ENCODE results near the gene MZT2A. TPM values are rescaled to one million over a fixed set of nuclear protein-coding genes. Genes with fewer than 3 reads are reported as not detected.
A peak's percentile ranks its signal among the peaks of the same experiment; 100 is the strongest.
"Not testable (repeated sequence)": the region's sequence is repeated elsewhere in the genome, so short reads cannot be mapped to it uniquely, and the experiment has no call there.

Gene MZT2A
- total RNA-seq, 1 experiment from 2014 or later, result 69.3 TPM

DNA sequence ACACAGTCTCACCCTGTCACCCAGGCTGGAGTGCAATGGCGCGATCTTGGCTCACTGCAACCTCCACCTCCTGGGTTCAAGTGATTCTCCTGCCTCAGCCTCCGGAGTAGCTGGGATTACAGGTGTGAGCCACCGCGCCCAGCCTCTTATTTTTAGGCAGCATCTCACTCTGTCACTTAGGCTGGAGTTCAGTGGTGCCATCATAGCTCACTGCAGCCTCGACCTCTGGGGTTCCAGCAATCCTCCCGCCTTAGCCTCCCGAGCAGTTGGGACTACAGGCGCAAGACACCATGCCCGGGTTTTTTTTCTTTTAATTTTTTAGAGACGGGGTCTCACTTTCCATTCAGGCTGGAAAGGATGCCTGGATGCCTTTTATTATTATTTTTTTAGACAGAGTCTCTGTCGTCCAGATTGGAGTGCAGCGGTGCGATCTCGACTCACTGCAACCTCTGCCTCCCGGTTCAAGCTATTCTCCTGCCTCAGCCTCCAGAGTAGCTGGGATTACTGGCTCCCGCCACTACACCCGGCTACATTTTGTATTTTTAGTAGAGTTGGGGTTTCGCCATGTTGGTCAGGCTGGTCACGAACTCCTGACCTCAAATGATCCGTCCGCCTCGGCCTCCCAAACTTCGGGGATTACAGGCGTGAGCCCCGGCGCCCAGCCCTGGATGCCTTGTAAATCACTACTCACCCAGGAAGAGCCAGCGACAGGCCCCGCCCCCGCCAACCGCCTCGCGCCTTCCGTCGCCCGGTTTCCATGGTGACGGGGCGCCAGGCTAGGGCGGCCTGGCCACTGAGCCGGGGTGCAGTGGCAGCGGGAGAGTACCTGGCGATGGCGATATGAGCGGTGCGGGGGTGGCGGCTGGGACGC, 35.2 kb upstream of the MZT2A start, which contains the start of gene CCDC74A:
CCDC74A (plus strand) TSS at position 758 of the 871 bp plus-strand sequence; CDS start at position 841, 83 bp downstream.
- not testable (repeated sequence) for H3K36me3 ChIP-seq

DNA sequence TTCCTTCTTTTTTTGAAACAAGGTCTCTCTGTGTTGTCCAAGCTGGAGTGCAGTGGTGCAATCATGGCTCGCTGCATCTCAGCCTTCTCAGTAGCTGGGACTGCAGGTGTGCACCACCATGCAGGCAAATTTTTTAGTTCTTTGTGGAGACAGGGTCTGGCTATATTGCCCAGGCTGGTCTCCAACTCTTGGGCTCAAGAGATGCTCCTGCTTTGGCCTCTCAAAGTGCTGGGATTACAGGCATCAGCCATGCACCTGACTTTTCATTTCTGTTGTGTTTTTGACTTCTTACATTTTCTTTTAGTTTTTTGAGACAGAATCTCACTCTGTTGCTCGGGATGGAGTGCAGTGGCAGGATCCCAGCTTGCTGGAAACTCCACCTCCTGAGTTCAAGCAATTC, 33.1 kb upstream of the MZT2A start:
- H3K27me3 ChIP-seq; H3K9me3 ChIP-seq (replicated peaks); H3K4me1 ChIP-seq; H3K4me3 ChIP-seq; H3K27ac ChIP-seq; DNase-seq; H3K36me3 ChIP-seq: not testable (repeated sequence)

More for the DNA sequence above, 35.2 kb upstream of the MZT2A start, which contains the start of gene CCDC74A:
- H3K9me3 ChIP-seq (replicated peaks); H3K27me3 ChIP-seq; H3K4me3 ChIP-seq; H3K27ac ChIP-seq; H3K4me1 ChIP-seq: not testable (repeated sequence)
- DNase-seq, result peak; percentile 14 to 19

DNA sequence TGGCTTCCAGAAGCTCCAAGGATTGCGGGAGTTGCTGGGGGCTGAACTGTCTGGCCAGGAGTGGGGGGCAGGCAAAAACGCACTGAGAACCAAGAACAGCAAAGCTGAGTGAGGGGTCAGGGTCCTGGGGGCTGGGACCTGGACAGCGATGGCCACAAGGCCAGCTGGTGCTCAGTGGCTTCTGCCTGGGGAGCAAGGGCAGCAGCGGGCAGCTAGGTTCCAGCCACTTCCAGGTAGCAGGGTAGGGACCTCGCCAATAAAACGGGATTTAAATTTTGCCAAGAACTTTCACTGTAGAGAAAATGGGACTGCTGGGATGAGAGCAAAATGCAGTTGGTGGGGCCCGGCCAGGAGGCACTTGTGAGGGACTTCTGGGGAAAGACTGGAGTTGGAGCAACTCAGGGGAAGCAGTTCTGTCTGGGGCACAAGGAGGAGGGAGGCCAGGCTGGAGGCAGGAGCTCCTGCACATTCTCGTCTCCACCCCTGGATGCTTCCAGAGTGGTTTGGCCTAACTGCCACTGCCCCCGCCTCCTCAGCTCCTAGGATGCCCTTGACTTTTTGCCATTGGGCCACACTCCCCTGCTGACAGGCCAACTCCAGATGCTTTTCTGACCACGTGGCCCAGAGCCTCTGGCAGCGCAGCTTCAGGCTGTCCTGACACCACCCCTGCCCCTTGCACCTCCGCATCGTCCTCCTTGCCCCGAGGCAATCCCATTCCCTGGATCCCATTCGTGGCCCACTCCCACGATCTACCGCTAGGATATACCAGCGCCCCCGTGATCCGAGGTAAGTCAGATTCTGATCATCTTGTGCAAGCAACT, 30.0 kb upstream of the MZT2A start:
- Histone ChIP-seq H3K9me3 (replicated peaks) (no peaks in the 10 kb centered on the region), H3K4me1 (no peaks in the 10 kb centered on the region), H3K27ac (no peak overlapping the region), H3K4me3 (no peak overlapping the region), H3K36me3 (no peaks in the 10 kb centered on the region), H3K27me3 (no peaks in the 10 kb centered on the region)
- no peak for DNase-seq

DNA sequence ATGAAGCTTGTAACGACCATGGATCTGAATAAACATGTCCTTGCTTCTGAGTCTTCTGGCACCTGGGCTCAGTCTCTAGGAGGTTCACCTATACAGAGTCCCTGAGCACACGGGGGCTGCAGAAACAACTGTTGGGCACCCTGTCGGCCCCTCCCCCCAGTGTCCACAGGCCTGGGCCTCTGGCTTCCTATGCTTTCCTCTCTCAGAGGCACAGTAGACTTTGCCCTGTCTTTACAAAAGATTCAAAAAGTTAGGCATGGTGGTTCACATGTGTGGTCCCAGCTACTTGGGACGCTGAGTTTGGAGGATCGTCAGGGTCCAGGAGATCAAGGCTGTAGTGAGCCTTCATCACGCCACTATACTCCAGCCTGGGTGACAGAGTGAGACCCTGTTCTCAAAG, 29.3 kb upstream of the MZT2A start:
- not testable (repeated sequence) for DNase-seq; H3K9me3 ChIP-seq (replicated peaks); H3K27me3 ChIP-seq; H3K27ac ChIP-seq; H3K4me3 ChIP-seq; H3K4me1 ChIP-seq; H3K36me3 ChIP-seq

DNA sequence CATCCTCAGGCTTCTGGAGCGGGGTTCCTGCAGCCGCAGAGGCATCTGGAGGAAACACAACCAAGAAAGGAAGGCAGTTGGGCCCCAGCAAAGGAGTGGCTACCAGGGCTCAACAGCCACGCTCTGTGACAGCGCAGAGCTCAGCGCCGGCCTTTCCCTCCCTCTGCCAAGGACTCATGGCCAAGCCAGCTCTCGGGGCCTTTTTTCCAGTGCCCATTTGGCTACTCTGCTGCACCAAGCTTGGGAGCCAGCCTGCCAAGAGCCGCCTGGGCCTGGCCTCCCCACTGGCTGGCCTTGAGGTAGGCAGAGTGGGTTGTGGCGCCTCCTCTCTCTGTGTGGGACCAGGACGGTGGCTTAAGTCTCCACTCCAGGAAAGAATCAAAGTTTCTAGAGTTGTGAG, 28.3 kb upstream of the MZT2A start:
- Histone ChIP-seq H3K36me3 (no peaks in the 10 kb centered on the region), H3K27ac (no peak overlapping the region), H3K4me3 (no peak overlapping the region), H3K4me1 (no peaks in the 10 kb centered on the region), H3K27me3 (no peaks in the 10 kb centered on the region), H3K9me3 (replicated peaks) (no peaks in the 10 kb centered on the region)
- no peak for DNase-seq

DNA sequence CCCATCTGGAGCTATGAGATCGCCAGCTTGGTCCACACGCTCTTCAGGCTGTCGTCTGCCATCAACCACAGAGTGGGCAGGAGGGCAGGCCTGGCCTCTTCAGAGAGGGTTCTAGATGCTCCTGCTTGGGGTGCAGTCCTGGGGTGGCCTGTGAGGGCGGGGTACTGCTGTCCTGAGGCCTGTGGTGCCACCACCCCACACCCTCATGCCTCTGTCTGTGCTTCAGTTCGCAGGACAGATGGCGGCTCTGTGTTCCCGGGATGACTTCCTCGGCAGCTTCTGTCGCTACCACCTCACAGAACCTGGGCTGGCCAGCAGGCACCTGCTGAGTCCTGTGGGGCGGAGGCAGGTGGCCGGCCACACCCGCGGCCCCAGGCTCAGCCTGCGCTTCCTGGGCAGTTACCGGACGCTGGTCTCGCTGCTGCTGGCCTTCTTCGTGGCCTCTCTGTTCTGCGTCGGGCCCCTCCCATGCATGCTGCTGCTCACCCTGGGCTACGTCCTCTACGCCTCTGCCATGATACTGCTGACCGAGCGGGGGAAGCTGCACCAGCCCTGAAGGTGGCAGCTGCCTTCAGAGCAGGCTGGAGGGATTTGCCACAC, 27.8 kb upstream of the MZT2A start:
- not testable (repeated sequence) for H3K27ac ChIP-seq; DNase-seq; H3K4me3 ChIP-seq; H3K27me3 ChIP-seq; H3K9me3 ChIP-seq (replicated peaks); H3K36me3 ChIP-seq; H3K4me1 ChIP-seq

DNA sequence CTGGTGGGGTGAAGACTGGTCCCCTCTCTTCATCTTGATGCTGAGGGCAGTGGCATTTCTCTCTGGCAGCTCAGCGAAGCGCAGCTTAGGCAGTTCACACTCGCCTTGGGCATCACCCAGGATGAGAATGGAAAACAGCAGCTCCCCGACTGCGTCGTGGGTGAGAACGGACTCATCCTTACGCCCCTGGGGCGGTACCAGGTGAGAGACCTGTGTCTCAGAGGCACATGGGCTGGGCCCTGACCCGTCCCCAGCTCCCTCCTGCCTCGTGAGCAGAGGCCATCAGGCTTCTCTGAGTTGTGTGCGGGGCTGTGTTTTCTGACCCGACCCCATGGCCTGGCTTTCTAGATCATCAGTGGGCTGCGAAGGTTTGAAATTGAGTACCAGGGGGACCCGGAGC, 27.3 kb upstream of the MZT2A start:
- DNase-seq, result no peak
- H3K27ac ChIP-seq, result no peak overlapping the region
- no peaks in the 10 kb centered on the region for H3K9me3 ChIP-seq (replicated peaks)
- no peaks in the 10 kb centered on the region for H3K36me3 ChIP-seq
- H3K27me3 ChIP-seq, result no peaks in the 10 kb centered on the region
- H3K4me3 ChIP-seq, result no peak overlapping the region
- H3K4me1 ChIP-seq, result no peaks in the 10 kb centered on the region

DNA sequence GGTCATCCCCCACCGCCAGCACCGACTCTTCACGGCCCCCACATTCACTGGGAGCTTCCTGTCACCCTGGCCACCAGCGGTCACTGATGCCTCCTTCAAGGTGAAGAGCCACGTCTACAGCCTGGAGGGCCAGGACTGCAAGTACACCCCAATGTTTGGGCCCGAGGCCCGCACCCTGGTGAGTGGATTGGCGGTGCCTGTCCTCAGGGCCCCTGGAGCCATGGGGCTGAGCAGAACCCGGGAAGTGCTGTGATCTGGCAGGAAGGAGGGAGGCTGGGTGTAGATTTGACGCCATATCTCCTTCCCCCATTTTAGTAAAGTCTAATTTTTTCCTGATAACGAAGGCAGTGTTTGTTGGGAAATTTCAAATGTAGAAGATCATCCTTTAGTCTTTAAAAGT, 26.3 kb upstream of the MZT2A start:
- not testable (repeated sequence) for H3K36me3 ChIP-seq; H3K4me3 ChIP-seq; H3K4me1 ChIP-seq; H3K9me3 ChIP-seq (replicated peaks); DNase-seq; H3K27me3 ChIP-seq; H3K27ac ChIP-seq

DNA sequence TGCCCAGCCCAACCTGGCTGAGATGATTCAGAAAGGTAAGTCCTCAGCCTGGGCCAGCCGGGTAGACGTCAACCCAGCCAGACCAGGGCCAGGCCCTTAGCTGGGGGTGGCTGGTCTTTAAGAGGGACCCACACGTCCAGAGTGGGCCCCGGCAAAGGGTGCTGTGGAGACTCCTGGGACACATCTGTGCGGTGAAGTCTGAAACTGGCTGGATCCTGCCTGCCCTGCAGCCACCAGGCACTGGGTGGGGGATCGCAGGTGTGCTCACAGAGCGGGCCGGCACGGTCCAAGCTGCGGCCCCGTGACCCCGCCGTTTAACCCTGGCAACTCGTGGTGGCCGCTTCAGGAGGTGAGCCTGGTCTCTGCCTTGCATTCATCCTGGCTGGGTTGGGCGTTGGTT, 25.7 kb upstream of the MZT2A start:
- H3K27ac ChIP-seq; H3K4me3 ChIP-seq; H3K27me3 ChIP-seq; H3K4me1 ChIP-seq; H3K36me3 ChIP-seq; H3K9me3 ChIP-seq (replicated peaks); DNase-seq: not testable (repeated sequence)

DNA sequence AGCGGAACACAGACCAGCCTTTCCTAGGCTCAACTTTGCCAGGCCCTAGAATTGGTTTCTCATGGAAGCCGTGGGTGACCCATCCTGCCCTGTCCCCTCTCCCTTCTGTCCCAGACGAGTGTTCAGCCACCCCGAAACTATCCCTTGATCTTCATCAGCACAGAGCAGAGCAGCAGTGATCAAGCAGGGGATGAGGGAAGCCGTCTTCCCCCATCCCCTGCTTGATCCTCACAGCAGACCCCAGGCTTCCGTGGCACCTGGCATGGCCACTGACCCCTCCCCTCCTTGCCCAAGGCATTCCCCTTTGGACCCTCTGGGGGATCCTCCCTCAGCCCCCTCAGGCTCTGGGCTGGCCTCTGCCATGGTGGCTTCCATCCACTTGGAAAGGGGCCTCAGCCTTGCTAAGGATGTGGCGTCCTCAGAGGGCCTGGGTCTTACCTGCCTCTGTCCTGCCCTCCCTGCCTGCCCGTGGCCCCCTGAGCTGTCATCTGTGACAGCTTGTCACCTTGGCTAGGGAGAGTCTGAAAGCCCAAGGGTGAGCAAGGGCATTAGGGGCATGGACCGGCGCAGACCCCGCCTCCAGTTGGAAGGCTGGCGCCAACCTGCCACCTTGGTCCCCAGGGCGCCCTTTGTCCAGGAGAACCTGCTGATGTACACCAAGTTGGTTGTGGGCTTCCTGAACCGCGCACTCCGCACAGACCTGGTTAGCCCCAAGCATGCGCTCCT, 25.1 kb upstream of the MZT2A start:
- H3K4me3 ChIP-seq, result no peak overlapping the region
- no peaks in the 10 kb centered on the region for H3K9me3 ChIP-seq (replicated peaks)
- H3K27me3 ChIP-seq, result no peaks in the 10 kb centered on the region
- no peaks in the 10 kb centered on the region for H3K36me3 ChIP-seq
- H3K4me1 ChIP-seq, result no peaks in the 10 kb centered on the region
- no peak for DNase-seq
- no peak overlapping the region for H3K27ac ChIP-seq

DNA sequence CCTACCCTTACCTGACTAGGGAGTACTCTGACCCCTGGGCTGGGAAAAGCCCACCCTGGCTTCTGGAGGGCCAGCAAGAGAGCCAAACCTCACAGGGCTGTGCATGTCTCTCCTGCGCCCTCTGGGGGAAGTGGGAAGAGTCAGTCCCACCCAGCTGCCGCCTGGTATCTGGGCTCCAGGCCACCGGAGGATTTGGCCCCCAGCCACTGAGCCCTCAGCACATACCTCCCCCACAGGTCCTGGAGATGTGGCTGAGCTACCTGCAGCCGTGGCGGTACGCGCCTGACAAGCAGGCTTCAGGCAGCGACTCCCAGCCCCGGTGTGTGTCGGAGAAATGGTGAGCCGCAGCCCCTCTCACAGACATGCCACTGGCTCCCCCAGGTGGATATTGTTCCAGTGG, 24.4 kb upstream of the MZT2A start:
- not testable (repeated sequence) for H3K9me3 ChIP-seq (replicated peaks); H3K36me3 ChIP-seq; H3K27ac ChIP-seq; H3K4me1 ChIP-seq; H3K27me3 ChIP-seq; H3K4me3 ChIP-seq
- peak in 1 of 2 experiments; percentile 20 for DNase-seq

DNA sequence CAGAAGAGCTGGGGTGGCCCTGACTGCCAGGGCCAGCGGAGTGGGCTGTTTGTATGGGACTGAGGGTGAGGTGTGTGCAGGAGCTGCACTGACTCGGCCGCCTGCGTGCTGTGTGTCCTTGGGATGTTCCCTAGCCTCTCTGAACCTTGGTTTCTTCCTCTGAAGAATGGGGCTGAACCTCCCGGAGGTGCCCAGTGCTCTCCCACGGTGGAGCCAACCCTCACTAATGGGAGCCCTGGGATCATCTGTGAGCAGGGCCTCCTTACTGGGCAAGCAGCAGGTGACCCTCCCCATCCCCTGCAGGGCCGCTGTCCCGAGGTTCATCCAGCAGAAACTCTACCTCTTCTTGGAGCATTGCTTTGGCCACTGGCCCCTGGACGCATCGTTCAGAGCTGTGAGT, 23.8 kb upstream of the MZT2A start:
- Histone ChIP-seq H3K36me3 (no peaks in the 10 kb centered on the region), H3K9me3 (replicated peaks) (no peaks in the 10 kb centered on the region), H3K27ac (no peak overlapping the region), H3K4me3 (no peak overlapping the region), H3K4me1 (no peaks in the 10 kb centered on the region), H3K27me3 (no peaks in the 10 kb centered on the region)
- DNase-seq, result no peak

DNA sequence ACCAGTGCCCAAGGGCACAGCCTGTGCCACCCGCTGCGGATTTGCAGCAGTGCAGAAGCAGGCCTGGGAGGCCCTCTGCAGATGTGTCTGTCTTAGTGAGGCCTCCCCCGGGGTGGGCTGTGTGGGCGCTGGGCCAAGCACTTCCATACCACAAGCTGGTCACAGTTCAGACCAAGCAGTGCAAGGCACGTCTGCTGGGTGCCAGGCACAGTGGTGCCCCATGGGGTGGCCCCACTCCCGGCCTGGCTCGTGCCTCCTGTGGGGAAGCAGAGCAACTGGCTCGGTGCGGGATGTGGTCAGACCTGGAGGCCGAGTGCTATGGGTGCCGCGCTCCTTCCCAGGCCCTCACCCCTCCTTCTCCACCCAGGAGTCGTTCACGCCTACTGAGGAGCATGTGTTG, 23.0 kb upstream of the MZT2A start:
- H3K27ac ChIP-seq; H3K4me3 ChIP-seq; H3K36me3 ChIP-seq; DNase-seq; H3K4me1 ChIP-seq; H3K9me3 ChIP-seq (replicated peaks); H3K27me3 ChIP-seq: not testable (repeated sequence)

DNA sequence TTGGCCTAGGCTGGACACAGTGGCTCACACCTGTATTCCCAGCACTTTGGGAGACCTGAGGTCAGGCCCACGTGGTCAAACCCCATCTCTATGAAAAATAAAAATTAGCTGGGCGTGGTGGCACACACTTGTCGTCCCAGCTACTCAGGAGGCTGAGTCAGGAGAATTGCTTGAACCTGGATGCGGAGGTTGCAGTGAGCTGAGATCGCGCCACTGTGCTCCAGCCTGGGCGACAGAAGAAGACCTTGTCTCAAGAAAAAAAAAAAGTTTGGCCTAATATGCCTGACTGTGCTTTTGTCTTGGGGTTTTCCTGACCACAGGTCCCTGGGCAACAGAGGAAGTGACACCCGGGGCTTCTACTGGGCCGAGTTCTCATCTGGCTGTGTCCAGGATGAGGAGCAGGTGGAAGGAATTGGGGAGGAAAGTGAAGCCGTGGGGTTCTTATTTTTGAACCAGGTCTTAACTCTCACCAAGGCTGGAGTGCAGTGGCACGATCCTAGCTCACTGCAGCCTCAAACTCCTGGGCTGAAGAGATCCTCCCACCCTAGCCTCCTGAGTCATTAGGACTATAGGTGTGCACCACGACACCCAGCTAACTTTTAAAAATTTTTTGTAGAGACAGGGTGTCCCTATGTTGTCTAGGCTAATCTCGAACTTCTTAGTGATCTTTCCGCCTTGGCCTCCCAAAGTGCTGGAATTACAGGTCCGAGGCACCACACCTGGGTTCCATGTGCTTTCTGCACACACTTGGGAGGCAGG, 22.4 kb upstream of the MZT2A start:
- H3K4me1 ChIP-seq; DNase-seq; H3K27ac ChIP-seq; H3K9me3 ChIP-seq (replicated peaks); H3K4me3 ChIP-seq; H3K36me3 ChIP-seq; H3K27me3 ChIP-seq: not testable (repeated sequence)
